ENCODE results near the gene TIMP2. TPM values are rescaled to one million over a fixed set of nuclear protein-coding genes. Genes with fewer than 3 reads are reported as not detected.

Gene TIMP2
- total and polyA plus RNA-seq, 2 of the 13 experiments (the other 11 are each of a cell fraction or from before 2014, with no cell fraction given), result 3.8 to 8.5 TPM

GRCh38 chr17:78832541-78832810, 92.7 kb downstream of the TIMP2 start (continued):
- TF ChIP-seq ZFAT (CRISPR knock-in tag; conservative IDR thresholded peaks at IDR 0.05), result no peak
- TF ChIP-seq ZFY (CRISPR knock-in tag; IDR thresholded peaks at IDR 0.05), result peak; percentile 11; the same call in 1 of the 2 replicates
- TF ChIP-seq FOXK1 (CRISPR knock-in tag; IDR thresholded peaks at IDR 0.05; ENCODE audit: borderline replicate concordance, low read depth), result no peak

DNA sequence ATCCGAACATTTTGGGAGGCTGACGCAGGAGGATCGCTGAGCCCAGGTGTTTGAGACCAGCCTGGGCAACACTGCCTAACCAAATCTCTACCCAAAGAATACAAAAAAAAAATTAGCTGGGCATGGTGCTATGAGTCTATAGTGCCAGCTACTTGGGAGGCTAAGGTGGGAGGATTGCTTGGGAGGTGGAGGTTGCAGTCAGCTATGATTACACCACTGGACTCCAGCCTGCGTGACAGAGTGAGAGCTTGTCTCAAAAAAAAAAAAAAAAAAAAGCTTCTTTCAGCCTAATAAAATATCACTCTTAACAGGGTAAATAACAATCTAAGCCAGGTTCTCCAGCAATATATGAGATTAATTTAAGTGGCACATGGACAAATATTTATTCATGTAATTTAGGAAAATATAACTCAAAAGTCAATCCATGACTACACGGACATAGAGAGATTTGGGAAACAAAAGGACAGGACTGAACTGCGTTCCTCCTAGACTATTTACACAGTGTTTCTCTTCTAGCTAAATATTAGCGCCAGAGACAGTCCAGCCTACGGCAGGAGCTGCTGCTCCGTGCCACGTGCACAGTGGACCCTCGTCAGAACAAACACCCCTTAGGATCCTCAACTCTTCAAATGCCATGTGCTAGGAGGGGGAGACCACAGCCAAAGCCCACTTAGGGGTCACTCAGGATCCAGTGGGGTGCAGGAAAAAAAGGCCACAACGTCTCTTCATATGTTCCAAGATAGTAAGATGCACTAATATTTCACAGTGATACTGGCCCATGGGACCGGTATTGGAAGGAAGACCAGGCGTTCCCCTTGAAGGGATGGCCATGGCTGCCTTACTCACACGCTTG, 93.3 kb downstream of the TIMP2 start:
- FAIRE-seq, result peak; percentile 87
- in situ Hi-C loops (cut with HindIII; ENCODE audit: extremely low pct_ligation_motif_present, low pct_unique_long_range_greater_than_20kb) (no loop called here), intact Hi-C loops (cut with micrococcal nuclease; ENCODE audit: unreplicated experiment) (no loop called here)
- DNase-seq (ENCODE audit: low spot score), result peak; percentile 62
- Histone ChIP-seq H3K4me3 (replicated peaks in 1 of 3; ENCODE audit: insufficient read depth in 1 of 3, low read depth in 2 of 3, low read length in 3 of 3) (no peak overlapping the region), H3K27ac (ENCODE audit: extremely low read length, insufficient read depth, low read length) (peak overlapping the region; percentile 48), H3K9me3 (ENCODE audit: low read length) (no peaks in the 10 kb centered on the region), H3K9ac (ENCODE audit: insufficient read depth, low read depth, low read length) (peak overlapping the region; percentile 14; the same call in 1 of the 2 replicates), H3K4me1 (ENCODE audit: insufficient read depth, low read length) (peaks cover 24% of the 10 kb centered on the region), H3K79me2 (ENCODE audit: insufficient read depth, low read length) (peaks cover 29% of the 10 kb centered on the region), H3K27me3 (ENCODE audit: control insufficient read depth in 1 of 2, insufficient read depth in 2 of 2, low read length in 2 of 2) (no peaks in the 10 kb centered on the region), H4K20me1 (ENCODE audit: insufficient read depth, low read length) (no peaks in the 10 kb centered on the region), H3K36me3 (replicated peaks in 1 of 2; ENCODE audit: control insufficient read depth in 1 of 2, insufficient read depth in 2 of 2, low read length in 2 of 2) (peaks cover 57 to 89% of the 10 kb centered on the region in 2 experiments), H2AFZ (ENCODE audit: low read length) (no peak overlapping the region), H3K4me2 (ENCODE audit: low read depth, low read length) (peak overlapping the region; percentile 18)
- CTCF ChIA-PET (ENCODE audit: low intra/inter-chr PET ratio, low total read pairs), result no interaction called here
- POLR2A ChIA-PET, result interaction anchor here (0.8 to 2.3 kb wide), 5 partner anchors 9 to 134 kb away, joined by 3 to 23 read pairs (median 4); partner anchors contain the start of gene USP36
- 44% methylated on average over 15 of the region's 15 CpGs for whole genome bisulfite sequencing (ENCODE audit: low lambda C conversion rate)
- BruUV-seq (replicated peaks), result no TSS peak
- peak; percentile 95 for ATAC-seq
- TF ChIP-seq ZNF431 (CRISPR knock-in tag; IDR thresholded peaks at IDR 0.05; ENCODE audit: borderline replicate concordance, low read depth), result peak; percentile 32; the same call in 1 of the 2 replicates
- TF ChIP-seq ZBTB20 (CRISPR knock-in tag; IDR thresholded peaks at IDR 0.05; ENCODE audit: borderline replicate concordance, low read depth), result peak; percentile 72; the same call in 1 of the 2 replicates
- TF ChIP-seq ELF3 (CRISPR knock-in tag; IDR thresholded peaks at IDR 0.05), result 0 out of 2 replicates have a peak, but pooled peaks have one; percentile 35
- peak; percentile 88; the same call in 1 of the 2 replicates for TF ChIP-seq ZNF607 (CRISPR knock-in tag; IDR thresholded peaks at IDR 0.05; ENCODE audit: borderline replicate concordance)
- TF ChIP-seq HMGXB4 (CRISPR knock-in tag; IDR thresholded peaks at IDR 0.05; ENCODE audit: borderline replicate concordance in 1 of 2, low read depth in 1 of 2), result 0 out of 4 replicates have a peak, but pooled peaks of 1 of the 2 experiments have one; percentile 24
- peak; percentile 67; the same call in 1 of the 2 replicates for TF ChIP-seq ERF (CRISPR knock-in tag; IDR thresholded peaks at IDR 0.05)
- peak; percentile 67 for TF ChIP-seq DPF2 (CRISPR knock-in tag; IDR thresholded peaks at IDR 0.05; ENCODE audit: borderline replicate concordance, low read depth)
- no peak for TF ChIP-seq LCORL (IDR thresholded peaks at IDR 0.05)
- TF ChIP-seq LCORL (CRISPR knock-in tag; IDR thresholded peaks at IDR 0.05), result peak; percentile 92
- peak; percentile 60 for TF ChIP-seq SPEN (CRISPR knock-in tag; IDR thresholded peaks at IDR 0.05; ENCODE audit: low read depth)
- TF ChIP-seq EED (CRISPR knock-in tag; IDR thresholded peaks at IDR 0.05), result no peak
- no peak; the same call in 1 of the 2 replicates for TF ChIP-seq ZNF441 (CRISPR knock-in tag; IDR thresholded peaks at IDR 0.05; ENCODE audit: borderline replicate concordance)
- TF ChIP-seq TBX2 (CRISPR knock-in tag; IDR thresholded peaks at IDR 0.05; ENCODE audit: borderline replicate concordance), result peak; percentile 71
- TF ChIP-seq MTA3 (CRISPR knock-in tag; IDR thresholded peaks at IDR 0.05), result no peak
- TF ChIP-seq SIN3A (IDR thresholded peaks at IDR 0.05; ENCODE audit: borderline replicate concordance, low read depth, low read length), result peak; percentile 52; the same call in 1 of the 2 replicates
- TF ChIP-seq RBM22 (optimal IDR thresholded peaks at IDR 0.05; ENCODE audit: low read length), result peak; percentile 80
- TF ChIP-seq ISL2 (CRISPR knock-in tag; IDR thresholded peaks at IDR 0.05), result peak; percentile 27; the same call in 1 of the 2 replicates
- TF ChIP-seq ASH2L (IDR thresholded peaks at IDR 0.05; ENCODE audit: insufficient read length, low read depth, low read length), result peak; percentile 71
- no peak for TF ChIP-seq NFE2 (CRISPR knock-in tag; IDR thresholded peaks at IDR 0.05)
